HepG2 (cell line): ENCODE measurements around the gene AMBRA1. TPM values are rescaled to one million over a fixed set of nuclear protein-coding genes. Genes with fewer than 3 reads are reported as not detected.
A peak's percentile ranks its signal among the peaks of the same experiment; 100 is the strongest.

Source experiments
- FOXO1 ChIP-seq: sonication (generic); formaldehyde crosslinking; IDR thresholded peaks from 2 replicates; pipeline ENCODE4 v1.4.0; 2020; ENCODE audit warnings: missing genetic modification reagents
- HOXA9 ChIP-seq: sonication (generic); formaldehyde crosslinking; IDR thresholded peaks from 2 replicates; pipeline ENCODE4 v1.8.1; 2022; ENCODE audit warnings: missing genetic modification reagents, mild to moderate bottlenecking, moderate library complexity, borderline replicate concordance
- ISX ChIP-seq: sonication (generic); formaldehyde crosslinking; conservative IDR thresholded peaks from 2 replicates; pipeline ENCODE4 v1.5.0; 2020; ENCODE audit warnings: missing genetic modification reagents
- NR2F6 ChIP-seq, 2 experiments: IDR thresholded peaks; 2 replicates each; pipeline ENCODE4 v1.6.1; 2016; ENCODE audit warnings: antibody characterized with exemption in 1 of 2, mild to moderate bottlenecking in 1 of 2
- TCF7 ChIP-seq: sonication (generic); IDR thresholded peaks from 2 replicates; pipeline ENCODE4 v1.6.1; 2016; ENCODE audit warnings: antibody characterized with exemption, low read depth
- ZNF20 ChIP-seq: sonication (generic); formaldehyde crosslinking; IDR thresholded peaks from 2 replicates; pipeline ENCODE4 v1.4.0; 2020; ENCODE audit warnings: mild to moderate bottlenecking, moderate library complexity, missing genetic modification reagents
- ZNF367 ChIP-seq: sonication (generic); formaldehyde crosslinking; IDR thresholded peaks from 2 replicates; pipeline ENCODE4 v1.4.0; 2020; ENCODE audit warnings: missing genetic modification reagents, borderline replicate concordance
- polyA plus RNA-seq, 8 experiments: library from polyadenylated mRNA; depleted of rRNA in 3 of 8; stranded (reverse) in 7 of 8; unstranded in 1 of 8; fragments of >200 nt; fragmentation: Illumina TruSeq in 4 of 8; extraction: Trizol in 4 of 8; gene quantifications; 2 replicates each; pipeline versions ENCODE4 v1.2.1 to v1.2.3, GENCODE V29; 2011 to 2016; ENCODE audit warnings: low read depth in 4 of 8, missing spikeins in 1 of 8, mixed read lengths in 1 of 8; ENCODE audit not compliant: insufficient read depth in 1 of 8
- total RNA-seq, 5 experiments: library from RNA; depleted of rRNA; stranded (reverse); fragments of >200 nt; fragmentation: Illumina TruSeq; extraction: Trizol; gene quantifications; 2 replicates each; pipeline ENCODE4 v1.2.3, GENCODE V29; 2016; ENCODE audit warnings: low read depth in 1 of 5
- TF ChIP-seq, protein P1 (sequence below): sonication (generic); formaldehyde crosslinking; IDR thresholded peaks from 2 replicates; pipeline ENCODE4 v1.9.0; 2021; ENCODE audit warnings: mild to moderate bottlenecking, missing genetic modification reagents
- TF ChIP-seq, protein P2 (sequence below): sonication (generic); formaldehyde crosslinking; IDR thresholded peaks from 2 replicates; pipeline ENCODE4 v1.4.0; 2020; ENCODE audit warnings: missing genetic modification reagents
- TF ChIP-seq, protein P3 (sequence below): sonication (generic); formaldehyde crosslinking; IDR thresholded peaks from 2 replicates; pipeline ENCODE4 v1.5.0; 2020; ENCODE audit warnings: mild to moderate bottlenecking, missing genetic modification reagents
- TF ChIP-seq, protein P4 (sequence below): IDR thresholded peaks from 2 replicates; pipeline ENCODE4 v1.6.1; 2016; ENCODE audit warnings: low read depth, borderline replicate concordance
- TF ChIP-seq, protein P5 (sequence below): sonication (generic); formaldehyde crosslinking; IDR thresholded peaks from 2 replicates; pipeline ENCODE4 v1.5.1; 2020; ENCODE audit warnings: missing genetic modification reagents, mild to moderate bottlenecking, borderline replicate concordance
- TF ChIP-seq, protein P6 (sequence below): sonication (generic); formaldehyde crosslinking; conservative IDR thresholded peaks from 2 replicates; pipeline ENCODE4 v1.8.1; 2023; ENCODE audit warnings: missing genetic modification reagents

AMBRA1 gene
- total and polyA plus RNA-seq, 2 of the 13 experiments (the other 11 are each of a cell fraction or from before 2014, with no cell fraction given), result 15.7 to 26.0 TPM

DNA sequence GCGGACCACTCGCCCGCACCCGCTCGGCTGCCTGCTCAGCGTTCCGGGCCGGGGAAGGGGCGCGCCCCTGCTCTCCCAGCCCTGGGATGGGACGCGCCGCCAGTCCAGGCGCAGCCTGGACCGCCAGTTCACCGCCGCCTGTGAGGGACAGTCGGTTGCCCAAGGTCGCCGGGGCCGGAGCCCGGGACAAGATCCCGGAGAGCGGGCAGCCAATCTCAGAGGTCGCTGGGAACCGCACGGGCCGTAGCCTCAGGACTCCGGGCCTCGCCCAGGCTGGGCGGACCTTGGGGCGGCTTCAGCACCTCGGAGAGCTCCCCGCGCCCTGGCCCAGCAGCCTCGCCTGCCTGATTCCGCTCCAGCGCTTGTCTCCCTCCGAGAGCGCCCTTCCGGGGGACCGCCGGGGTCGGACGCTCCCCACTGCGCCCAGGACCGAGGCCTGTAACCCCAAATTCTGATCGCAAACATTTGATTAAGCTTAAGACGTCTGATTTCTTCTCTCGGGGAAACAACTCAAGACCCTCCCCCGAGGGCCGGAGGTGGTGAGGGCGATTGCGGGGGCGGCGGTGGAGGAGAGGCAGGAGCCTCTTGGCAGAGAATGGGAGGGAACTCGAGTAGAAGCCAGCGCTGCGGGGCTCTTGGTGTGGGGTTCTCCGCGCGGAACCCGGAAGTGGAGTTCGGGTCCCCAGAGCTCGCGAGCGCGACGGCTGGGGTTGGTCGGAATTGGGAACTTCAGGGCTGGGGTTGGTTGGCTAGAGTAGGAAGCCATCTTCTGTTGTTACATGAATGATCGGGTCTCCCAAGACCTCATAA is 201.2 kb downstream of the AMBRA1 start (continued):
- TF ChIP-seq, protein P1, sequence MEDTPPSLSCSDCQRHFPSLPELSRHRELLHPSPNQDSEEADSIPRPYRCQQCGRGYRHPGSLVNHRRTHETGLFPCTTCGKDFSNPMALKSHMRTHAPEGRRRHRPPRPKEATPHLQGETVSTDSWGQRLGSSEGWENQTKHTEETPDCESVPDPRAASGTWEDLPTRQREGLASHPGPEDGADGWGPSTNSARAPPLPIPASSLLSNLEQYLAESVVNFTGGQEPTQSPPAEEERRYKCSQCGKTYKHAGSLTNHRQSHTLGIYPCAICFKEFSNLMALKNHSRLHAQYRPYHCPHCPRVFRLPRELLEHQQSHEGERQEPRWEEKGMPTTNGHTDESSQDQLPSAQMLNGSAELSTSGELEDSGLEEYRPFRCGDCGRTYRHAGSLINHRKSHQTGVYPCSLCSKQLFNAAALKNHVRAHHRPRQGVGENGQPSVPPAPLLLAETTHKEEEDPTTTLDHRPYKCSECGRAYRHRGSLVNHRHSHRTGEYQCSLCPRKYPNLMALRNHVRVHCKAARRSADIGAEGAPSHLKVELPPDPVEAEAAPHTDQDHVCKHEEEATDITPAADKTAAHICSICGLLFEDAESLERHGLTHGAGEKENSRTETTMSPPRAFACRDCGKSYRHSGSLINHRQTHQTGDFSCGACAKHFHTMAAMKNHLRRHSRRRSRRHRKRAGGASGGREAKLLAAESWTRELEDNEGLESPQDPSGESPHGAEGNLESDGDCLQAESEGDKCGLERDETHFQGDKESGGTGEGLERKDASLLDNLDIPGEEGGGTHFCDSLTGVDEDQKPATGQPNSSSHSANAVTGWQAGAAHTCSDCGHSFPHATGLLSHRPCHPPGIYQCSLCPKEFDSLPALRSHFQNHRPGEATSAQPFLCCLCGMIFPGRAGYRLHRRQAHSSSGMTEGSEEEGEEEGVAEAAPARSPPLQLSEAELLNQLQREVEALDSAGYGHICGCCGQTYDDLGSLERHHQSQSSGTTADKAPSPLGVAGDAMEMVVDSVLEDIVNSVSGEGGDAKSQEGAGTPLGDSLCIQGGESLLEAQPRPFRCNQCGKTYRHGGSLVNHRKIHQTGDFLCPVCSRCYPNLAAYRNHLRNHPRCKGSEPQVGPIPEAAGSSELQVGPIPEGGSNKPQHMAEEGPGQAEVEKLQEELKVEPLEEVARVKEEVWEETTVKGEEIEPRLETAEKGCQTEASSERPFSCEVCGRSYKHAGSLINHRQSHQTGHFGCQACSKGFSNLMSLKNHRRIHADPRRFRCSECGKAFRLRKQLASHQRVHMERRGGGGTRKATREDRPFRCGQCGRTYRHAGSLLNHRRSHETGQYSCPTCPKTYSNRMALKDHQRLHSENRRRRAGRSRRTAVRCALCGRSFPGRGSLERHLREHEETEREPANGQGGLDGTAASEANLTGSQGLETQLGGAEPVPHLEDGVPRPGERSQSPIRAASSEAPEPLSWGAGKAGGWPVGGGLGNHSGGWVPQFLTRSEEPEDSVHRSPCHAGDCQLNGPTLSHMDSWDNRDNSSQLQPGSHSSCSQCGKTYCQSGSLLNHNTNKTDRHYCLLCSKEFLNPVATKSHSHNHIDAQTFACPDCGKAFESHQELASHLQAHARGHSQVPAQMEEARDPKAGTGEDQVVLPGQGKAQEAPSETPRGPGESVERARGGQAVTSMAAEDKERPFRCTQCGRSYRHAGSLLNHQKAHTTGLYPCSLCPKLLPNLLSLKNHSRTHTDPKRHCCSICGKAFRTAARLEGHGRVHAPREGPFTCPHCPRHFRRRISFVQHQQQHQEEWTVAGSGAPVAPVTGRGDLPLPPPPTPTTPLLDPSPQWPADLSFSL (CRISPR knock-in tag), result no peak
- TF ChIP-seq ISX (CRISPR knock-in tag), result peak; percentile 99
- TF ChIP-seq, protein P2, sequence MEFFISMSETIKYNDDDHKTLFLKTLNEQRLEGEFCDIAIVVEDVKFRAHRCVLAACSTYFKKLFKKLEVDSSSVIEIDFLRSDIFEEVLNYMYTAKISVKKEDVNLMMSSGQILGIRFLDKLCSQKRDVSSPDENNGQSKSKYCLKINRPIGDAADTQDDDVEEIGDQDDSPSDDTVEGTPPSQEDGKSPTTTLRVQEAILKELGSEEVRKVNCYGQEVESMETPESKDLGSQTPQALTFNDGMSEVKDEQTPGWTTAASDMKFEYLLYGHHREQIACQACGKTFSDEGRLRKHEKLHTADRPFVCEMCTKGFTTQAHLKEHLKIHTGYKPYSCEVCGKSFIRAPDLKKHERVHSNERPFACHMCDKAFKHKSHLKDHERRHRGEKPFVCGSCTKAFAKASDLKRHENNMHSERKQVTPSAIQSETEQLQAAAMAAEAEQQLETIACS (CRISPR knock-in tag), result peak; percentile 72
- TF ChIP-seq TCF7, result no peak
- TF ChIP-seq, protein P3, sequence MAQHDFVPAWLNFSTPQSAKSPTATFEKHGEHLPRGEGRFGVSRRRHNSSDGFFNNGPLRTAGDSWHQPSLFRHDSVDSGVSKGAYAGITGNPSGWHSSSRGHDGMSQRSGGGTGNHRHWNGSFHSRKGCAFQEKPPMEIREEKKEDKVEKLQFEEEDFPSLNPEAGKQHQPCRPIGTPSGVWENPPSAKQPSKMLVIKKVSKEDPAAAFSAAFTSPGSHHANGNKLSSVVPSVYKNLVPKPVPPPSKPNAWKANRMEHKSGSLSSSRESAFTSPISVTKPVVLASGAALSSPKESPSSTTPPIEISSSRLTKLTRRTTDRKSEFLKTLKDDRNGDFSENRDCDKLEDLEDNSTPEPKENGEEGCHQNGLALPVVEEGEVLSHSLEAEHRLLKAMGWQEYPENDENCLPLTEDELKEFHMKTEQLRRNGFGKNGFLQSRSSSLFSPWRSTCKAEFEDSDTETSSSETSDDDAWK, result no peak
- TF ChIP-seq, protein P4, sequence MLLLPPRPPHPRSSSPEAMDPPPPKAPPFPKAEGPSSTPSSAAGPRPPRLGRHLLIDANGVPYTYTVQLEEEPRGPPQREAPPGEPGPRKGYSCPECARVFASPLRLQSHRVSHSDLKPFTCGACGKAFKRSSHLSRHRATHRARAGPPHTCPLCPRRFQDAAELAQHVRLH, result peak; percentile 99
- TF ChIP-seq NR2F6 (IDR thresholded peaks at IDR 0.05), result no peak
- peak; percentile 63 for TF ChIP-seq NR2F6 (CRISPR knock-in tag; IDR thresholded peaks at IDR 0.05)
- peak; percentile 80 for TF ChIP-seq FOXO1 (CRISPR knock-in tag)
- TF ChIP-seq, protein P5, sequence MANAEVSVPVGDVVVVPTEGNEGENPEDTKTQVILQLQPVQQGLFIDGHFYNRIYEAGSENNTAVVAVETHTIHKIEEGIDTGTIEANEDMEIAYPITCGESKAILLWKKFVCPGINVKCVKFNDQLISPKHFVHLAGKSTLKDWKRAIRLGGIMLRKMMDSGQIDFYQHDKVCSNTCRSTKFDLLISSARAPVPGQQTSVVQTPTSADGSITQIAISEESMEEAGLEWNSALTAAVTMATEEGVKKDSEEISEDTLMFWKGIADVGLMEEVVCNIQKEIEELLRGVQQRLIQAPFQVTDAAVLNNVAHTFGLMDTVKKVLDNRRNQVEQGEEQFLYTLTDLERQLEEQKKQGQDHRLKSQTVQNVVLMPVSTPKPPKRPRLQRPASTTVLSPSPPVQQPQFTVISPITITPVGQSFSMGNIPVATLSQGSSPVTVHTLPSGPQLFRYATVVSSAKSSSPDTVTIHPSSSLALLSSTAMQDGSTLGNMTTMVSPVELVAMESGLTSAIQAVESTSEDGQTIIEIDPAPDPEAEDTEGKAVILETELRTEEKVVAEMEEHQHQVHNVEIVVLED (CRISPR knock-in tag), result peak; percentile 67; the same call in 1 of the 2 replicates
- peak; percentile 95 for TF ChIP-seq HOXA9
- TF ChIP-seq, protein P6, sequence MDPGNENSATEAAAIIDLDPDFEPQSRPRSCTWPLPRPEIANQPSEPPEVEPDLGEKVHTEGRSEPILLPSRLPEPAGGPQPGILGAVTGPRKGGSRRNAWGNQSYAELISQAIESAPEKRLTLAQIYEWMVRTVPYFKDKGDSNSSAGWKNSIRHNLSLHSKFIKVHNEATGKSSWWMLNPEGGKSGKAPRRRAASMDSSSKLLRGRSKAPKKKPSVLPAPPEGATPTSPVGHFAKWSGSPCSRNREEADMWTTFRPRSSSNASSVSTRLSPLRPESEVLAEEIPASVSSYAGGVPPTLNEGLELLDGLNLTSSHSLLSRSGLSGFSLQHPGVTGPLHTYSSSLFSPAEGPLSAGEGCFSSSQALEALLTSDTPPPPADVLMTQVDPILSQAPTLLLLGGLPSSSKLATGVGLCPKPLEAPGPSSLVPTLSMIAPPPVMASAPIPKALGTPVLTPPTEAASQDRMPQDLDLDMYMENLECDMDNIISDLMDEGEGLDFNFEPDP (CRISPR knock-in tag), result peak; percentile 99; the same call in 1 of the 2 replicates
- TF ChIP-seq ZNF20 (CRISPR knock-in tag), result 0 out of 2 replicates have a peak, but pooled peaks have one; percentile 61
- peak; percentile 98 for TF ChIP-seq ZNF367 (CRISPR knock-in tag)
